OCI-LY7 (cell line): ENCODE measurements around the gene RAD9A. TPM values are rescaled to one million over a fixed set of nuclear protein-coding genes. Genes with fewer than 3 reads are reported as not detected.

Experiments
- BruUV-seq: library from RNA; stranded (reverse); fragments of 400-500 nt; replicated peaks from 2 replicates; lab custom pipeline; 2021; lab: Mats Ljungman, UMichigan
- CTCF ChIA-PET: fragments of 300-600 bp; sonication (Branson Sonifier 250); formaldehyde crosslinking; loops from one replicate; lab custom pipeline; 2022; ENCODE audit warnings: antibody characterized with exemption; ENCODE audit not compliant: unreplicated experiment; lab: Charles Lee
- POLR2A ChIA-PET: fragments of 300-600 bp; sonication (Branson Sonifier 250); formaldehyde crosslinking; loops from one replicate; lab custom pipeline; 2022; ENCODE audit warnings: antibody characterized with exemption; lab: Charles Lee
- DNase-seq: peaks from one replicate; pipeline ENCODE4 v3.0.0-alpha.2; 2015; ENCODE audit warnings: low spot score
- H2AFZ ChIP-seq: fragments of 200-600 bp; sonication (generic), shearing (Covaris generic); 2 replicates; pipeline ENCODE4 v1.6.1; 2014; ENCODE audit warnings: mild to moderate bottlenecking, antibody characterized with exemption, low read length, moderate library complexity
- H3K27ac ChIP-seq: fragments of 200-600 bp; sonication (generic); 2 replicates; pipeline ENCODE4 v1.5.1; 2014; ENCODE audit warnings: mixed run types, low read depth, mild to moderate bottlenecking, moderate library complexity, low read length, inconsistent platforms; ENCODE audit not compliant: poor library complexity, severe bottlenecking
- H3K36me3 ChIP-seq: fragments of 200-600 bp; sonication (generic); 2 replicates; pipeline ENCODE4 v1.6.1; 2014; ENCODE audit warnings: mild to moderate bottlenecking, antibody characterized with exemption, low read length, moderate library complexity, mixed read lengths; ENCODE audit not compliant: insufficient read depth
- H3K4me1 ChIP-seq: fragments of 200-600 bp; sonication (generic); 2 replicates; pipeline ENCODE4 v1.5.1; 2014; ENCODE audit warnings: mild to moderate bottlenecking, low read length; ENCODE audit not compliant: insufficient read depth, poor library complexity, severe bottlenecking
- H3K4me2 ChIP-seq: fragments of 200-600 bp; sonication (generic); 2 replicates; pipeline ENCODE4 v1.6.1; 2014; ENCODE audit warnings: mild to moderate bottlenecking, low read length
- H3K4me3 ChIP-seq: fragments of 200-600 bp; sonication (generic); 2 replicates; pipeline ENCODE4 v1.5.1; 2014; ENCODE audit warnings: mild to moderate bottlenecking, low read depth, low read length; ENCODE audit not compliant: poor library complexity, severe bottlenecking
- H3K79me2 ChIP-seq: fragments of 200-600 bp; sonication (generic); 2 replicates; pipeline ENCODE4 v1.6.1; 2016; ENCODE audit warnings: low read depth, mild to moderate bottlenecking, low read length, moderate library complexity, mixed read lengths; ENCODE audit not compliant: insufficient read depth
- H3K9me2 ChIP-seq: fragments of 200-600 bp; sonication (generic); 2 replicates; pipeline ENCODE4 v1.6.1; 2016; ENCODE audit warnings: mild to moderate bottlenecking, low read length, mixed read lengths; ENCODE audit not compliant: insufficient read depth
- H3K9me3 ChIP-seq: fragments of 200-600 bp; sonication (generic); 2 replicates; pipeline ENCODE4 v1.6.1; 2014; ENCODE audit warnings: mild to moderate bottlenecking, mixed run types, low read length, mixed read lengths
- H4K20me1 ChIP-seq: fragments of 200-600 bp; sonication (generic); 2 replicates; pipeline ENCODE4 v1.6.1; 2014; ENCODE audit warnings: mild to moderate bottlenecking, antibody characterized with exemption, low read length, moderate library complexity, mixed read lengths; ENCODE audit not compliant: insufficient read depth
- CTCF ChIP-seq: fragments of 200-600 bp; sonication (generic); conservative IDR thresholded peaks from 2 replicates; pipeline ENCODE4 v1.5.1; 2014; ENCODE audit warnings: mild to moderate bottlenecking, antibody characterized with exemption, low read length, moderate library complexity, mixed read lengths
- EZH2phosphoT487 ChIP-seq: fragments of 200-600 bp; sonication (generic); IDR thresholded peaks from 2 replicates; pipeline ENCODE4 v1.6.1; 2018; ENCODE audit warnings: low read depth, borderline replicate concordance, mild to moderate bottlenecking, mixed run types, antibody characterized with exemption, low read length, moderate library complexity, mixed read lengths
- intact Hi-C: fragments of 100-400 bp; cut with micrococcal nuclease; formaldehyde crosslinking; loops from one replicate; pipeline ENCODE4 v1.10.0; 2022; ENCODE audit not compliant: unreplicated experiment
- total RNA-seq, 2 experiments: library from RNA; depleted of rRNA in 1 of 2; stranded (reverse); fragments of >200 nt in 1 of 2; shearing (Covaris generic) in 1 of 2; gene quantifications; 2 replicates each; pipeline ENCODE4 v1.2.3, GENCODE V29; 2014 to 2022

Gene RAD9A
- total RNA-seq, 2 experiments from 2014 or later, result 51.0 to 62.2 TPM

GRCh38 chr11:67400251-67400941, 8.6 kb downstream of the RAD9A start:
- POLR2A ChIA-PET, result interaction anchor here (0.8 to 5.1 kb wide), 5 partner anchors 9 to 84 kb away, joined by 3 to 38 read pairs (median 15); partner anchors contain the start of genes PTPRCAP and RAD9A
- intact Hi-C loops, result loop anchor here (5.0 to 10.0 kb wide), 2 partner anchors 187 to 244 kb away; no protein-coding TSS in a partner anchor
- CTCF ChIA-PET, result interaction anchor here (0.6 kb wide), 1 partner anchor 48 kb away, joined by 3 read pairs; no protein-coding TSS in a partner anchor
- Histone ChIP-seq H3K27ac (peak overlapping the region; percentile 65), H3K9me3 (no peaks in the 10 kb centered on the region), H3K4me1 (peaks cover 51% of the 10 kb centered on the region), H3K4me3 (peak overlapping the region; percentile 97), H3K36me3 (peaks cover 55% of the 10 kb centered on the region), H3K9me2 (no peaks in the 10 kb centered on the region), H3K79me2 (peaks cover 31% of the 10 kb centered on the region), H4K20me1 (0 out of 2 replicates have a peak, but pooled peaks cover 7% of the 10 kb centered on the region), H2AFZ (no peak overlapping the region), H3K4me2 (peak overlapping the region; percentile 97)
- no TSS peak for BruUV-seq
- TF ChIP-seq CTCF (no peak), EZH2phosphoT487 (no peak)
- DNase-seq, result no peak

GRCh38 chr11:67400942-67401494, 9.2 kb downstream of the RAD9A start:
- H3K27ac ChIP-seq, result peak overlapping the region; percentile 65
- ChIA-PET POLR2A (interaction anchor here (0.9 to 5.1 kb wide), 13 partner anchors 10 to 85 kb away, joined by 3 to 38 read pairs (median 4); partner anchors contain the start of genes PTPRCAP, RAD9A and TMEM134), CTCF (interaction anchor here (0.6 to 0.8 kb wide), 5 partner anchors 9 to 50 kb away, joined by 3 to 7 read pairs (median 3); partner anchors contain the start of gene RAD9A)
- H3K4me2 ChIP-seq, result peak overlapping the region; percentile 97
- no peaks in the 10 kb centered on the region for H3K9me2 ChIP-seq
- H3K36me3 ChIP-seq, result peaks cover 55% of the 10 kb centered on the region
- TF ChIP-seq CTCF, result no peak; the same call in 1 of the 2 replicates
- intact Hi-C loops, result loop anchor here (5.0 to 10.0 kb wide), 2 partner anchors 186 to 244 kb away; no protein-coding TSS in a partner anchor
- H3K9me3 ChIP-seq, result no peaks in the 10 kb centered on the region
- peaks cover 57% of the 10 kb centered on the region for H3K4me1 ChIP-seq
- no TSS peak for BruUV-seq
- DNase-seq, result no peak
- peaks cover 37% of the 10 kb centered on the region for H3K79me2 ChIP-seq
- H2AFZ ChIP-seq, result no peak overlapping the region
- H3K4me3 ChIP-seq, result peak overlapping the region; percentile 97
- H4K20me1 ChIP-seq, result 0 out of 2 replicates have a peak, but pooled peaks cover 7% of the 10 kb centered on the region
